ENCODE measurements around the gene NR2E1.

Gene NR2E1

GRCh38 chr6:108165714-108166663 is at the start of gene NR2E1:
Gene NR2E1, plus strand, starts transcription at chr6:108166022. Its CDS starts 744 bp downstream, at chr6:108166766.
- peak; percentile 40 for DNase-seq
- Mint-ChIP-seq H3K9me3 (no peaks in the 10 kb centered on the region), H3K27ac (peak within 1 kb of the TSS; percentile 83), H3K27me3 (peaks cover 97% of the 10 kb centered on the region), H3K36me3 (ENCODE audit: low read depth) (no peaks in the 10 kb centered on the region), H3K4me3 (peak within 1 kb of the TSS; percentile 34), H3K4me1 (ENCODE audit: low read depth) (peaks cover 47% of the 10 kb centered on the region)

GRCh38 chr6:108116546-108117426 is 49.0 kb upstream of the NR2E1 start:
- DNase-seq: peak; percentile 44
- no peaks in the 10 kb centered on the region for H3K36me3 Mint-ChIP-seq (ENCODE audit: low read depth)
- H3K27me3 Mint-ChIP-seq: peaks cover 95% of the 10 kb centered on the region
- peak overlapping the region; percentile 71 for H3K27ac Mint-ChIP-seq
- no peaks in the 10 kb centered on the region for H3K9me3 Mint-ChIP-seq
- peaks cover 56% of the 10 kb centered on the region for H3K4me1 Mint-ChIP-seq (ENCODE audit: low read depth)
- H3K4me3 Mint-ChIP-seq: peak overlapping the region; percentile 68

GRCh38 chr6:108117427-108118358 is 48.1 kb upstream of the NR2E1 start:
- peak; percentile 53 for DNase-seq
- no peaks in the 10 kb centered on the region for H3K36me3 Mint-ChIP-seq (ENCODE audit: low read depth)
- H3K27ac Mint-ChIP-seq: no peak overlapping the region
- H3K4me1 Mint-ChIP-seq (ENCODE audit: low read depth): peaks cover 56% of the 10 kb centered on the region
- H3K27me3 Mint-ChIP-seq: peaks cover 94% of the 10 kb centered on the region
- H3K4me3 Mint-ChIP-seq: peak overlapping the region; percentile 68
- no peaks in the 10 kb centered on the region for H3K9me3 Mint-ChIP-seq

GRCh38 chr6:108118359-108118724 is 47.5 kb upstream of the NR2E1 start:
- H3K9me3 Mint-ChIP-seq: no peaks in the 10 kb centered on the region
- peak overlapping the region; percentile 79 for H3K4me3 Mint-ChIP-seq
- no peak overlapping the region for H3K27ac Mint-ChIP-seq
- H3K27me3 Mint-ChIP-seq: peaks cover 94% of the 10 kb centered on the region
- no peaks in the 10 kb centered on the region for H3K36me3 Mint-ChIP-seq (ENCODE audit: low read depth)
- no peak for DNase-seq
- peaks cover 55% of the 10 kb centered on the region for H3K4me1 Mint-ChIP-seq (ENCODE audit: low read depth)

GRCh38 chr6:108118810-108119768 is 46.7 kb upstream of the NR2E1 start:
- Mint-ChIP-seq H3K27ac (peak overlapping the region; percentile 76), H3K4me3 (peak overlapping the region; percentile 79), H3K4me1 (ENCODE audit: low read depth) (peaks cover 47% of the 10 kb centered on the region), H3K27me3 (peaks cover 94% of the 10 kb centered on the region), H3K36me3 (ENCODE audit: low read depth) (no peaks in the 10 kb centered on the region), H3K9me3 (no peaks in the 10 kb centered on the region)
- peak; percentile 42 for DNase-seq

GRCh38 chr6:108119769-108120141 is 46.1 kb upstream of the NR2E1 start:
- Mint-ChIP-seq H3K36me3 (ENCODE audit: low read depth) (no peaks in the 10 kb centered on the region), H3K4me3 (peak overlapping the region; percentile 79), H3K27ac (no peak overlapping the region), H3K9me3 (no peaks in the 10 kb centered on the region), H3K4me1 (ENCODE audit: low read depth) (peaks cover 42% of the 10 kb centered on the region), H3K27me3 (peaks cover 93% of the 10 kb centered on the region)
- no peak for DNase-seq

- Mint-ChIP-seq H3K27ac (no peak overlapping the region), H3K27me3 (peaks cover 93% of the 10 kb centered on the region), H3K4me3 (no peak overlapping the region), H3K9me3 (no peaks in the 10 kb centered on the region), H3K4me1 (ENCODE audit: low read depth) (peaks cover 36% of the 10 kb centered on the region), H3K36me3 (ENCODE audit: low read depth) (no peaks in the 10 kb centered on the region)
- DNase-seq: no peak
Observed at GRCh38 chr6:108120311-108120710, 45.5 kb upstream of the NR2E1 start.

GRCh38 chr6:108121612-108122011 is 44.2 kb upstream of the NR2E1 start:
- Mint-ChIP-seq H3K27ac (no peak overlapping the region), H3K36me3 (ENCODE audit: low read depth) (no peaks in the 10 kb centered on the region), H3K4me1 (ENCODE audit: low read depth) (peaks cover 26% of the 10 kb centered on the region), H3K4me3 (no peak overlapping the region), H3K27me3 (peaks cover 93% of the 10 kb centered on the region), H3K9me3 (no peaks in the 10 kb centered on the region)
- DNase-seq: no peak

- Mint-ChIP-seq H3K36me3 (ENCODE audit: low read depth) (no peaks in the 10 kb centered on the region), H3K27me3 (peaks cover 95% of the 10 kb centered on the region), H3K4me3 (no peak overlapping the region), H3K4me1 (ENCODE audit: low read depth) (peaks cover 17% of the 10 kb centered on the region), H3K9me3 (no peaks in the 10 kb centered on the region), H3K27ac (no peak overlapping the region)
- DNase-seq: no peak
Observed at GRCh38 chr6:108123481-108123929, 42.3 kb upstream of the NR2E1 start.

- Mint-ChIP-seq H3K27me3 (peaks cover 95% of the 10 kb centered on the region), H3K9me3 (no peaks in the 10 kb centered on the region), H3K36me3 (ENCODE audit: low read depth) (no peaks in the 10 kb centered on the region)
Observed at GRCh38 chr6:108123946-108124345, 41.9 kb upstream of the NR2E1 start.

GRCh38 chr6:108127056-108127455 is 38.8 kb upstream of the NR2E1 start:
- no peak for DNase-seq
- H3K9me3 Mint-ChIP-seq: no peaks in the 10 kb centered on the region
- no peaks in the 10 kb centered on the region for H3K36me3 Mint-ChIP-seq (ENCODE audit: low read depth)
- peaks cover 89% of the 10 kb centered on the region for H3K27me3 Mint-ChIP-seq
- H3K27ac Mint-ChIP-seq: no peak overlapping the region
- no peaks in the 10 kb centered on the region for H3K4me1 Mint-ChIP-seq (ENCODE audit: low read depth)
- H3K4me3 Mint-ChIP-seq: no peak overlapping the region

More at GRCh38 chr6:108123946-108124345, 41.9 kb upstream of the NR2E1 start:
- Mint-ChIP-seq H3K27ac (no peak overlapping the region), H3K4me1 (ENCODE audit: low read depth) (peaks cover 12% of the 10 kb centered on the region), H3K4me3 (no peak overlapping the region)
- DNase-seq: no peak

- no peak overlapping the region for H3K4me3 Mint-ChIP-seq
- H3K27me3 Mint-ChIP-seq: peaks cover 90% of the 10 kb centered on the region
- DNase-seq: no peak
- no peaks in the 10 kb centered on the region for H3K4me1 Mint-ChIP-seq (ENCODE audit: low read depth)
- no peaks in the 10 kb centered on the region for H3K9me3 Mint-ChIP-seq
- H3K36me3 Mint-ChIP-seq (ENCODE audit: low read depth): no peaks in the 10 kb centered on the region
- H3K27ac Mint-ChIP-seq: no peak overlapping the region
Observed at GRCh38 chr6:108127826-108128225, 38.0 kb upstream of the NR2E1 start.

GRCh38 chr6:108130262-108130661 is 35.6 kb upstream of the NR2E1 start:
- DNase-seq: no peak
- Mint-ChIP-seq H3K9me3 (no peaks in the 10 kb centered on the region), H3K4me3 (no peak overlapping the region), H3K4me1 (ENCODE audit: low read depth) (peaks cover 12% of the 10 kb centered on the region), H3K36me3 (ENCODE audit: low read depth) (no peaks in the 10 kb centered on the region), H3K27ac (no peak overlapping the region), H3K27me3 (peaks cover 86% of the 10 kb centered on the region)

All from activated T-cell treated with anti-CD3 and anti-CD28 coated beads, Interleukin-2, amount 50 U/mL, for 24 hours (primary cell).